HCT116 (cell line): ENCODE results near the gene MSH3. TPM values are rescaled to one million over a fixed set of nuclear protein-coding genes. Genes with fewer than 3 reads are reported as not detected.

Experiments
- ATAC-seq: fragments of 200-7000 bp; cut with Tn5 transposase; 2 replicates; pipeline ENCODE4 v1.9.1; 2020; ENCODE audit warnings: mild to moderate bottlenecking, moderate library complexity
- BruUV-seq: library from RNA; stranded (reverse); fragments of 400-500 nt; replicated peaks from 2 replicates; lab custom pipeline; 2021; lab: Mats Ljungman, UMichigan
- CTCF ChIA-PET: fragments of 300-600 bp; sonication (Branson Sonifier 250); formaldehyde crosslinking; loops from one replicate; lab custom pipeline; 2021; ENCODE audit warnings: antibody characterized with exemption; lab: Charles Lee
- POLR2A ChIA-PET: fragments of 300-600, 350-600 bp; sonication (Branson Sonifier 250); formaldehyde crosslinking; loops from one replicate; lab custom pipeline; 2021; ENCODE audit warnings: antibody characterized with exemption; lab: Charles Lee
- RAD21 ChIA-PET, 2 experiments: fragments of 300-600 bp; sonication (Branson Sonifier 250); formaldehyde crosslinking; loops; one replicate each; lab custom pipeline; 2023; ENCODE audit warnings: low total read pairs in 2 of 2; ENCODE audit not compliant: uncharacterized antibody in 2 of 2, unreplicated experiment in 2 of 2, low non-redundant PET in 1 of 2; lab: Charles Lee
- DNase-seq: peaks from one replicate; pipeline ENCODE4 v3.0.0-alpha.2; 2010; ENCODE audit warnings: low read depth, low spot score
- H2AFZ ChIP-seq: fragments of 200-600 bp; shearing (Covaris generic), sonication (generic); 2 replicates; pipeline ENCODE4 v1.6.1; 2017; ENCODE audit warnings: low read depth, mixed run types, mixed read lengths, antibody characterized with exemption, low read length; ENCODE audit not compliant: poor library complexity, severe bottlenecking
- H3K27ac ChIP-seq: 2 replicates; pipeline ENCODE4 v1.5.1; 2012; ENCODE audit warnings: low read depth, low read length
- H3K27me3 ChIP-seq: fragments of 200-600 bp; sonication (generic); 2 replicates; pipeline ENCODE4 v1.6.1; 2016; ENCODE audit warnings: mixed run types, low read length, mixed read lengths; ENCODE audit not compliant: insufficient read depth
- H3K36me3 ChIP-seq, 2 experiments: fragments of 200-500 bp in 1 of 2; fragments of 200-600 bp in 1 of 2; sonication (Bioruptor generic) in 1 of 2; sonication (generic) in 1 of 2; 2 replicates each; pipeline versions ENCODE4 v1.5.1 to v1.6.1; 2014 to 2016; ENCODE audit warnings: low read length in 2 of 2, inconsistent platforms in 1 of 2, mixed read lengths in 1 of 2, mixed run types in 1 of 2; ENCODE audit not compliant: insufficient read depth in 2 of 2, control insufficient read depth in 1 of 2
- H3K4me1 ChIP-seq, 2 experiments: fragments of 200-600 bp in 1 of 2; sonication (generic) in 1 of 2; 2 replicates each; pipeline versions ENCODE4 v1.5.1 to v1.6.1; 2012 to 2017; ENCODE audit warnings: low read length in 2 of 2, inconsistent platforms in 1 of 2, mild to moderate bottlenecking in 1 of 2, mixed read lengths in 1 of 2, mixed run types in 1 of 2, moderate library complexity in 1 of 2; ENCODE audit not compliant: insufficient read depth in 2 of 2, control insufficient read depth in 1 of 2
- H3K4me2 ChIP-seq: fragments of 200-600 bp; sonication (generic); 2 replicates; pipeline ENCODE4 v1.6.1; 2017; ENCODE audit warnings: mixed run types, low read length, mixed read lengths
- H3K4me3 ChIP-seq, 2 experiments: fragments of 200-600 bp in 1 of 2; sonication (generic) in 1 of 2; replicated peaks in 1 of 2; 2 replicates each; pipeline ENCODE4 v1.5.1; 2011 to 2016; ENCODE audit warnings: low read length in 2 of 2, control low read depth in 1 of 2, low read depth in 1 of 2, mild to moderate bottlenecking in 1 of 2, mixed read lengths in 1 of 2, mixed run types in 1 of 2
- H3K79me2 ChIP-seq: fragments of 200-600 bp; sonication (generic); 2 replicates; pipeline ENCODE4 v1.6.1; 2017; ENCODE audit warnings: mild to moderate bottlenecking, mixed run types, low read length, moderate library complexity, mixed read lengths; ENCODE audit not compliant: insufficient read depth
- H3K9ac ChIP-seq: fragments of 200-600 bp; sonication (generic); 2 replicates; pipeline ENCODE4 v1.6.1; 2016; ENCODE audit warnings: low read length, mixed read lengths
- H3K9me2 ChIP-seq: fragments of 200-600 bp; sonication (generic), shearing (Covaris generic); 2 replicates; pipeline ENCODE4 v1.6.1; 2017; ENCODE audit warnings: mixed run types, mild to moderate bottlenecking, moderate library complexity; ENCODE audit not compliant: insufficient read depth
- H3K9me3 ChIP-seq, 2 experiments: fragments of 200-500 bp in 1 of 2; fragments of 200-600 bp in 1 of 2; sonication (Bioruptor generic) in 1 of 2; sonication (generic) in 1 of 2; 2 replicates each; pipeline ENCODE4 v1.6.1; 2014 to 2017; ENCODE audit warnings: low read length in 2 of 2, mixed read lengths in 2 of 2, inconsistent platforms in 1 of 2, low read depth in 1 of 2, mild to moderate bottlenecking in 1 of 2, mixed run types in 1 of 2, moderate library complexity in 1 of 2; ENCODE audit not compliant: control insufficient read depth in 1 of 2, insufficient read depth in 1 of 2
- H4K20me1 ChIP-seq: fragments of 200-600 bp; sonication (generic), shearing (Covaris generic); 2 replicates; pipeline ENCODE4 v1.6.1; 2017; ENCODE audit warnings: mixed run types, mild to moderate bottlenecking, moderate library complexity; ENCODE audit not compliant: insufficient read depth
- CBX3 ChIP-seq: IDR thresholded peaks from 2 replicates; pipeline ENCODE4 v1.6.1; 2012; ENCODE audit warnings: low read depth
- CEBPB ChIP-seq: IDR thresholded peaks from 2 replicates; pipeline ENCODE4 v1.6.1; 2012; ENCODE audit warnings: low read depth
- JUND ChIP-seq: IDR thresholded peaks from 2 replicates; pipeline ENCODE4 v1.6.1; 2012
- POLR2AphosphoS5 ChIP-seq: IDR thresholded peaks from 2 replicates; pipeline ENCODE4 v1.6.1; 2011; ENCODE audit warnings: mild to moderate bottlenecking, low read depth, low read length, moderate library complexity
- RAD21 ChIP-seq: IDR thresholded peaks from 2 replicates; pipeline ENCODE4 v1.6.1; 2012; ENCODE audit warnings: low read depth, mild to moderate bottlenecking
- REST ChIP-seq: IDR thresholded peaks from 2 replicates; pipeline ENCODE4 v1.6.1; 2012; ENCODE audit warnings: low read depth
- SP1 ChIP-seq: IDR thresholded peaks from 2 replicates; pipeline ENCODE4 v1.6.1; 2012; ENCODE audit warnings: low read depth
- ZFX ChIP-seq: fragments of 450-650 bp; IDR thresholded peaks from 2 replicates; pipeline ENCODE4 v1.6.1; 2017
- intact Hi-C: fragments of 100-400 bp; cut with micrococcal nuclease; formaldehyde crosslinking; loops from 2 replicates; pipeline ENCODE4 v1.10.0; 2022
- total RNA-seq: library from RNA; stranded (reverse); gene quantifications from one replicate; pipeline ENCODE4 v1.2.1, GENCODE V29; 2021; ENCODE audit not compliant: unreplicated experiment
- TF ChIP-seq, protein P1 (sequence below): IDR thresholded peaks from 2 replicates; pipeline ENCODE4 v1.6.1; 2012

Gene MSH3
- total RNA-seq, 1 experiment from 2014 or later: 4.9 TPM

- no peak overlapping the region for H3K27ac ChIP-seq
- ATAC-seq (no peak), DNase-seq (no peak)
- no peaks in the 10 kb centered on the region for H3K9me2 ChIP-seq
- no TSS peak for BruUV-seq
- H3K4me2 ChIP-seq: no peak overlapping the region
- no peak overlapping the region for H2AFZ ChIP-seq
- ChIA-PET RAD21 (no interaction called here), POLR2A (interaction anchor here (1.2 kb wide), 1 partner anchor 9 kb away, joined by 3 read pairs; no protein-coding TSS in a partner anchor), CTCF (no interaction called here)
- H3K36me3 ChIP-seq: no peaks in the 10 kb centered on the region
- no peak overlapping the region for H3K4me3 ChIP-seq
- TF ChIP-seq JUND (no peak), RAD21 (no peak), SP1 (no peak), REST (no peak), CBX3 (no peak), POLR2AphosphoS5 (no peak), ZFX (no peak), CEBPB (no peak)
- TF ChIP-seq, protein P1, sequence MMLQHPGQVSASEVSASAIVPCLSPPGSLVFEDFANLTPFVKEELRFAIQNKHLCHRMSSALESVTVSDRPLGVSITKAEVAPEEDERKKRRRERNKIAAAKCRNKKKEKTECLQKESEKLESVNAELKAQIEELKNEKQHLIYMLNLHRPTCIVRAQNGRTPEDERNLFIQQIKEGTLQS: no peak
- no peaks in the 10 kb centered on the region for H4K20me1 ChIP-seq
- no peak overlapping the region for H3K9ac ChIP-seq
- no peaks in the 10 kb centered on the region for H3K27me3 ChIP-seq
- no peaks in the 10 kb centered on the region for H3K9me3 ChIP-seq
- H3K79me2 ChIP-seq: no peaks in the 10 kb centered on the region
- no peaks in the 10 kb centered on the region for H3K4me1 ChIP-seq
- intact Hi-C loops: no loop called here
Observed at GRCh38 chr5:80736730-80737129, 82.3 kb downstream of the MSH3 start.
